ENCODE data around the gene SS18L1.

GRCh38 chr20:62161347-62161746 lies 17.8 kb downstream of the SS18L1 start:
- TF ChIP-seq, protein P1, sequence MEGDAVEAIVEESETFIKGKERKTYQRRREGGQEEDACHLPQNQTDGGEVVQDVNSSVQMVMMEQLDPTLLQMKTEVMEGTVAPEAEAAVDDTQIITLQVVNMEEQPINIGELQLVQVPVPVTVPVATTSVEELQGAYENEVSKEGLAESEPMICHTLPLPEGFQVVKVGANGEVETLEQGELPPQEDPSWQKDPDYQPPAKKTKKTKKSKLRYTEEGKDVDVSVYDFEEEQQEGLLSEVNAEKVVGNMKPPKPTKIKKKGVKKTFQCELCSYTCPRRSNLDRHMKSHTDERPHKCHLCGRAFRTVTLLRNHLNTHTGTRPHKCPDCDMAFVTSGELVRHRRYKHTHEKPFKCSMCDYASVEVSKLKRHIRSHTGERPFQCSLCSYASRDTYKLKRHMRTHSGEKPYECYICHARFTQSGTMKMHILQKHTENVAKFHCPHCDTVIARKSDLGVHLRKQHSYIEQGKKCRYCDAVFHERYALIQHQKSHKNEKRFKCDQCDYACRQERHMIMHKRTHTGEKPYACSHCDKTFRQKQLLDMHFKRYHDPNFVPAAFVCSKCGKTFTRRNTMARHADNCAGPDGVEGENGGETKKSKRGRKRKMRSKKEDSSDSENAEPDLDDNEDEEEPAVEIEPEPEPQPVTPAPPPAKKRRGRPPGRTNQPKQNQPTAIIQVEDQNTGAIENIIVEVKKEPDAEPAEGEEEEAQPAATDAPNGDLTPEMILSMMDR (IDR thresholded peaks at IDR 0.05; ENCODE audit: insufficient read depth, low read length, poor library complexity, severe bottlenecking), result no peak
- TF ChIP-seq EZH2phosphoT487 (conservative IDR thresholded peaks at IDR 0.05; ENCODE audit: low read length), result no peak

Measured in SU-DHL-6 (cell line).